ENCODE measurements around the gene NUP153.

The NUP153 gene

DNA sequence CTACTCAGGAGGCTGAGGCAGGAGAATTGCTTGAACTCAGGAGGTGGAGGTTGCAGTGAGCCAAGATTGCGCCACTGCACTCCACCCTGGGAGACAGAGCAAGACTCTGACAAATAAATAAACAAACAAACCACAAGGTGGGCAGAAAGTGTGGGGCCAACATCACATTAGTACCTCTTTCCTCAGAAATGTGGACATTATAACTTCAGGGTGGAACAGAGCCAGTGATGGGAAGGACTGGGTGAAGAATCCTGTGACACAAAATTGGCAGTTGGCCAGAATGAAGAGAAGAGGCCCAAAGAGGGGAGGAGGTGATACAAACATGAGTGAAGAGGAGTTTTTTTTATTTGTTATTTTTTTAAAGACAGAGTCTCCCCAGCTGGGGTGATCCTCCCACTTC, 50.6 kb downstream of the NUP153 start:
- no peak for DNase-seq

DNA sequence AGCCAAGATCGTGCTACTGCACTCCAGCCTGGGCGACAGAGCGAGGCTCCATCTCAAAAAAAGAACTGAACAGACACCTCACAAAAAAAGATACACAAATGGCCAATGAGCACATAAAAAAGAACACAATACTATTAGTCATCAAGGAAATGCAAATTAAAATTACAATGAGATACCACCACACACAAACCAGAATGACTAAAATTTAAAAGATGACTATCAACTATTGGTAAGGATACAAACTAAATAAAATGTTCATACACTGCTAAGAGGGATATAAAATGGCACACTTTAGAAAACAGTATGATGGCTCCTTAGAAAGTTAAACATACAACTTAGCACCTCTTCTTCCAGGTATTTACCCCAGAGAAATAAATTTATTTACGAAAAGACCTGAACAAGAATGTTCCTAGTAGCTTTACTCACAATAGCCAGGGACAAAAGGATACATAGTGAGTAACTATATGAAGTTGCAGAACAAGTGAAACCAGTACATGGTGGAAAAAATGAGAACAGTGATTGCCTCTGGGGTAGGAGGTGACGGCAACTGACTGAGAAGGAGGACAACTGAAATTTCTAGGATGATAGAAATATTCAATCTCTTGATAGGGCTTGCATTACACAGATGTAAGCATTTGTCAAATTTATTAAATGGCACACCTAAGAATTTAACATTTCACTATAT, 53.4 kb downstream of the NUP153 start:
- no peak for DNase-seq

GRCh38 chr6:17650656-17651309, 55.9 kb downstream of the NUP153 start:
- no peak for DNase-seq

DNA sequence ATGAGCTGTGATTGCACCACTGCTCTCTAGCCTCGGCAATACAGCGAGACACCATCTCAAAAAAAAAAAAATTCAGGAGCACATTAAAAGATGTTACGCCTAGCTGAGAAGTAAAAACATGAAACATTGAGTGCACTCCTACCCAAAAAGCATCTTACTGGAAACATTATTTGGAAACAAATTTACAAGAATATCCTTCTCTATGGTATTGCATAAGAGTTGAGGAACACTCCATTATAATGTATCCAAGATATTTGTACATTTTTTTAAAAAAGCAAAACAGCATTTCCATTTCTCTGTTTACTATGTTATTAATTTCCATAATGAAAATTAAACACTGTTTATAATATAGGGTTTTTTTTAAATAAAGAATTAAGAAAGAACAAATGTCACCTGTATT, 58.0 kb downstream of the NUP153 start:
- DNase-seq = no peak

GRCh38 chr6:17640477-17640917, 66.2 kb downstream of the NUP153 start:
- DNase-seq = no peak

- DNase-seq = no peak
Measured at GRCh38 chr6:17638212-17638715, 68.5 kb downstream of the NUP153 start.

GRCh38 chr6:17635568-17635967, 71.2 kb downstream of the NUP153 start:
- DNase-seq = no peak

GRCh38 chr6:17633465-17634188, 73.1 kb downstream of the NUP153 start:
- no peak for DNase-seq

DNA sequence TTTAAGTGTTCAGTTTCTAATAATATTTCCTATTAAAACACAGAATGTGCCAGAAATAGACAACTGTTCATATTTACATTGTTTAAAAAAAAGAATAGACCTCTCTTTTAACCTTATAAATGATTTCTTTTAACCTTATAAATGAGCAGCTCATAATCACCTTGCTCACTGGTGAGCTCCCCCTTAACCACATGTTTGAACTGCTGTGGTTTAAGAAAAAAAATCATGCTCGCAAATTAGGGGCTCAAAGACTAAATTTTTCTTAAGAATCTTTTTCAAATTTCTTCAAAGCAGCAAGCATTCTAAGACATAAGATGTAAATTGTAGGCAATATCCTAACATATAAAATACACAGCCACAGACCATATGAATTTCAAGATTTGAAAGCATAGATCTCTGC, 73.8 kb downstream of the NUP153 start:
- no peak for DNase-seq

GRCh38 chr6:17630511-17631073, 76.1 kb downstream of the NUP153 start:
- no peak for DNase-seq

DNA sequence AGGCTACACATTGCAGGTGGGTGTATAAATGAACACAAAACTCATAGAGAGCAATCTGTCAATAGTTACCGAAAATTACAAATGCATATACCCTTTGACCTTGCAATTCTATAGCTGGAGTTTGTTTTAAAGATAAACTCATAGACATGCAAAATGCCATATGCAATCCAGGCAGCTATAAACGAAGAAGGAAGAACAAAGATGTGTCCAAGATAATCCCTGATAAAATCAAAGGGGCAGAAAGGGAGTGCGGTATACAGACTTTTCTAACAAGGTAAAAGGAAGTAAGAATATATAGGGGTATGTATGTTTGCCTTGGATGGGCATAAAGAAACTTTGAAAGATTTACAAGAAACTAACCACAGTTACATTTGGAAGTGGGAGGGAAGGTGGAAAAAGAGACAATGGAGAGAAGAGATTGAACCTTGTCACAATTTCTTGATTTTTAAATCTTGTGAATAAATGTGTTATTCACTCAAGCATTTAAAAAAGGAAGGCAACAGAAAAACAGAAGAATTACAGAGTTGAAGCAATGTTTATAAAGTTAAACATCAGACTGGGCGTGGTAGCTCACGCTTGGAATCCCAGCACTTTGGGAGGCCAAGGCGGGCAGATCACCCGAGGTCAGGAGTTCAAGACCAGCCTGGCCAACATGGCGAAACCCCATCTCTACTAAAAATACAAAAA, 76.8 kb downstream of the NUP153 start:
- DNase-seq = no peak

GRCh38 chr6:17628873-17629272, 77.9 kb downstream of the NUP153 start:
- DNase-seq = no peak

GRCh38 chr6:17624396-17624795, 82.3 kb downstream of the NUP153 start:
- no peak for DNase-seq

GRCh38 chr6:17622144-17622543, 84.6 kb downstream of the NUP153 start:
- no peak for DNase-seq

DNA sequence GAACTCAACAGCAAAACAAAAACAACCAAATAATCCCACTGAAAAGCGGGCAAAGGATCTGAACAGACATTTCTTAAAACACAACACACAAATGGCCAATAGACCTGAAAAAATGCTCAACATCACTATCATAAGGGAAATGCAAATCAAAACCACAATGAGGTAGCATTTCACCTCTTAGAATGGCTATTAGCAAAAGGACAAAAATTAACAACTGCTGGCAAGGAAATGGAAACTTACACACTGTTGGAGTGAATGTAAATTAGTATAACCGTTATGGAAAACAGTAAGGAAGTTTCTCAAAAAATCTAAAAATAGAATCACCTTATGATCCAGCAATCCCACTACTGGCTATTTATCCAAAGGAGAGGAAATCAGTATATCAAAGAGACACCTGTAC, 85.7 kb downstream of the NUP153 start:
- DNase-seq = no peak

DNA sequence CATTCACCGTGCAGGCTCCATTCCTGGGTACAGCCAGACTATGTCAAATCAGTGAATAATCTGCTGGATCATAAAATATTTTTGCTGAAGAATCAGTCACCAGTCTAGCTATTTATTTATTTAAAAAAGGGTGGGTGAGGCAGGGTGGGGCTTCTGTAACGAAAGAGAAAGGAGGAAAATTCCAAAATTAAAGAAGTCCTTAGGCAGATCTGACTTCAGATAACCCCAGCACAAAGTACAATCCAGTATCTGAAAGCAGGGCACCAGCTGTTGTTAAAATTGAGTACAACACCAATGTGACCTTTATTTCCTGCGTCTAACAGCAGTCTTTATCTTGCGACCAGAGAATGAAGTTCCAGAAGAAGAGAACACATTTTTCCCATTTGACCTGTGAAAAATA, 90.9 kb downstream of the NUP153 start:
- DNase-seq = no peak

- DNase-seq = no peak
Measured at GRCh38 chr6:17612048-17612447, 94.7 kb downstream of the NUP153 start.

DNA sequence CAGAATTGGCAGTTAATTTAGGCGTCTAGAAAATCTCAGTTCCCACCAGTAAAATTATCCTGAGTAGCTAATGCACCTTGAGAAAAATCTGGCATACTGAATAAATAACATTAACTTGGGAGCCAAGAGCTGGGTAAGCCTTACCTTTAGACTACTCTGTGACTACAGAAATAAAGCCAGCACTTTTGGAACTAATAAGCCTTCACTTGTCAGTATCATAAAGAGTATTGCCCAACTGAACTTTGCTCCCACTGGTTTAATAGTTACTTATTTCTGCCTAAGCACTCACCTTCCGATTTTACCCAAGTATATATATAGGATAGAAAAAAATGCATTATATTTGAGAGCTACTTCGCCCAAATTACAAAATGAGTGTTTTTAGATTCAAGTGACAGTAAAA, 95.9 kb downstream of the NUP153 start:
- no peak for DNase-seq

DNA sequence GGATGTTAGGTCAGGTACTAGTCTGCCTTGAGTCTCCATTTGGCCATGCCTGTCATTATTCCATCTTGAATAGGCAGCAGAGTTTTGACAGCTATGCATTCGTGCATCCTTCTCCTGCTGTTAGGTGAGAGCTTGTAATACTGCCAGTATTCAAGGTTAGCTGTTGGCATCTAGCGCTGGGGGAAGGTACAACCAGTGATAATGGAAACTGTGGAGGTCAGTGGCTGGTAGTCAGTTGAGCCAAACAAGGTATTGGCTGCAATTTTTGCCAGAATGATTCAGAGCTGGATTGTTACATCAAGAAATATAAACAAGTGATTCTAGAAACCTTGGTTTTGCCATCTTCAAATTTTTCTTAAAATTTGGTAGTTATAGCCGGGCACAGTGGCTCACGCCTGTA, 100.1 kb downstream of the NUP153 start:
- DNase-seq = no peak

DNA sequence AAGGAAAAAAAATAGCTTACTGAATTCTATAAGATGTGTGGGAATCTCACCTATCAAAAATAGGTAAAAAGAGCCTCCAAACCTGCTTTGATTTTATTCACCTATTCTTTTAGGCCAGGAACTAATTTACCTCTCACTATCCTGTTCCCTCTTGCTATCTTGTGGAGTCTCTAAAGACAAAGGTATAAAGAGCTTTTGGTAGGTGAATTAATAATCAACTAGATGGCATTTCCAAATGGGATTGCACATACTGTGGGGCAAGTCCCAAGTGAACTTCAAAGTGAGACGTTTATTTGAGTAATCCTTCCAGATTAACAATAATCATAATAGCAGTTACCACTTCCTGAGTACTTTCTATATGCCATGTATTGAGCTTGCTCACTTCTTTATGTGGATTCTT, 103.8 kb downstream of the NUP153 start:
- DNase-seq = no peak

DNA sequence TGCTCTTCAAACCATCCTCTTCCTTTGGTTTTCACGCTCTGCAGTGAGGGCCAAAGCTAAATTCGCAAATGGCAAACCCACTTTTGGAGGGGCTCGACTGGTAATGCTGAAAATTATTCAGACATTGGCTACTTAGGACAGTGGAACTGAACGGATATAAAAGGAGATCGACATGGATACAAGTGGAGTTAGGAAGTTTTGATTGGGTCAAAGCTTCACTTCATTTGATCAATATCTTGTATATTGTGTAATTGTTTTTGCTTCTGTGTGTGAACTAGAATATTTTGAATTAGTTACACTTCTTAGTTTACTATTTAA, 105.4 kb downstream of the NUP153 start:
- no peak for DNase-seq

- DNase-seq = no peak
Measured at GRCh38 chr6:17600527-17601385, 106.0 kb downstream of the NUP153 start.
